Rectal smooth muscle tissue (tissue), 1 donor: ENCODE measurements around the gene SLC6A20.

Experiments
- H3K27ac ChIP-seq: one replicate; pipeline ENCODE4 v1.7.0; 2013; ENCODE audit warnings: low read depth, low read length, inconsistent platforms
- H3K27me3 ChIP-seq: one replicate; pipeline ENCODE4 v1.7.0; 2013; ENCODE audit warnings: low read length; ENCODE audit not compliant: control insufficient read depth, insufficient read depth
- H3K36me3 ChIP-seq: one replicate; pipeline ENCODE4 v1.7.0; 2013; ENCODE audit warnings: low read length; ENCODE audit not compliant: control insufficient read depth, insufficient read depth
- H3K4me1 ChIP-seq: one replicate; pipeline ENCODE4 v1.7.0; 2013; ENCODE audit warnings: low read length; ENCODE audit not compliant: control insufficient read depth, insufficient read depth
- H3K4me3 ChIP-seq: one replicate; pipeline ENCODE4 v1.7.0; 2013; ENCODE audit warnings: low read length
- H3K9ac ChIP-seq: one replicate; pipeline ENCODE4 v1.7.0; 2013; ENCODE audit warnings: low read length

SLC6A20 gene

DNA sequence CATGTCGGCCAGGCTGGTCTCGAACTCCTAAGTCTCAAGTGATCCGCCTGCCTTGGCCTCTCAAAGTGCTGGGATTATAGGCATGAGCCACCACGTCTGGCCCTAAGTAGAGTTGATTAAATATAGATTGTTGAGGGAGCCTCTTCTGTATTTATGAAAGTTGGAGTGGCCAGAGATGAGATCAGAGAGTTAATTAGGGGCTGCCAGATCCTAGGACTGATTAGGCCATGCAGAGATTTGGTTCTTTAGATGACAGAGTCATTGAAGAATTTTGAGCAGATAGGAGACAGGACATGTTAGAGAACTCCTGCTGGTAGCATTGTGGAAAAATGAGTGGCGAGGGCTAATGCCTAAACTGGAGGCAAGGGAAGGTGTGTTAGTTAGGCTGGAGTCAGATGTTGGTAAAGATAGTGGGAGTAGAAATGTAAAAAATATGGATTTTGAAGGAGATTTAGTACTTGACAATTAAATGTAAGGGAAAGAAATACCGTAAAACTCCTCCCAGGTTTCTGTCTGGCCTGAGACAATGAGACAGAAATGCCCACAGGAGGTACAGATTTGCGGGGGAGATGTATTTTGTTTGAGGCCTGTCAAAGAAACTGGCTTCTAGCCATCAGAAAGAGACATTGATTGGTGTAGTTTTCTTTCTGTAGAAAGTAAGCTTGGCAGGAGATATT is 83.8 kb downstream of the SLC6A20 start:
- no peak overlapping the region for H3K9ac ChIP-seq
- no peak overlapping the region for H3K27ac ChIP-seq
- H3K4me3 ChIP-seq: no peak overlapping the region
- peaks cover 7% of the 10 kb centered on the region for H3K36me3 ChIP-seq
- H3K27me3 ChIP-seq: no peaks in the 10 kb centered on the region
- H3K4me1 ChIP-seq: no peaks in the 10 kb centered on the region

DNA sequence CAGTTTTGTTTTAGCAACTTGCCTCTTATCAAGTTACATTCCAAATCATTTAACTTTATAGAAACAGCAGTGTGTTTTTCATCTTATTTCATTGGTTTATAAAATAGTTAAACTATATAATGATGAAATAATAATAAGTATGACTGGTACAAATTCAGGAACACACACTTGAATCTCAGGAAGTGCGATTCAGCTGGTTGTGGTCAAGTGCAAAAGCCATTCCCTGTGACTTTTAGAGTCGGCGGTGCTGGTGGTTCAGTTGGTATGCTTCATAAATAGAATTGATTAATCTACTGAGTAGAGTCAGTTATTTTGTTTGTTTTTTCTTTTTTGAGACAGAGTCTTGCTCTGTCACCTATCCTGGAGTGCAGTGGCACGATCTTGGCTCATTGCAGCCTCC is 84.4 kb downstream of the SLC6A20 start:
- Histone ChIP-seq H3K27ac (no peak overlapping the region), H3K4me3 (no peak overlapping the region), H3K9ac (no peak overlapping the region), H3K27me3 (no peaks in the 10 kb centered on the region), H3K4me1 (no peaks in the 10 kb centered on the region), H3K36me3 (peaks cover 10% of the 10 kb centered on the region)

DNA sequence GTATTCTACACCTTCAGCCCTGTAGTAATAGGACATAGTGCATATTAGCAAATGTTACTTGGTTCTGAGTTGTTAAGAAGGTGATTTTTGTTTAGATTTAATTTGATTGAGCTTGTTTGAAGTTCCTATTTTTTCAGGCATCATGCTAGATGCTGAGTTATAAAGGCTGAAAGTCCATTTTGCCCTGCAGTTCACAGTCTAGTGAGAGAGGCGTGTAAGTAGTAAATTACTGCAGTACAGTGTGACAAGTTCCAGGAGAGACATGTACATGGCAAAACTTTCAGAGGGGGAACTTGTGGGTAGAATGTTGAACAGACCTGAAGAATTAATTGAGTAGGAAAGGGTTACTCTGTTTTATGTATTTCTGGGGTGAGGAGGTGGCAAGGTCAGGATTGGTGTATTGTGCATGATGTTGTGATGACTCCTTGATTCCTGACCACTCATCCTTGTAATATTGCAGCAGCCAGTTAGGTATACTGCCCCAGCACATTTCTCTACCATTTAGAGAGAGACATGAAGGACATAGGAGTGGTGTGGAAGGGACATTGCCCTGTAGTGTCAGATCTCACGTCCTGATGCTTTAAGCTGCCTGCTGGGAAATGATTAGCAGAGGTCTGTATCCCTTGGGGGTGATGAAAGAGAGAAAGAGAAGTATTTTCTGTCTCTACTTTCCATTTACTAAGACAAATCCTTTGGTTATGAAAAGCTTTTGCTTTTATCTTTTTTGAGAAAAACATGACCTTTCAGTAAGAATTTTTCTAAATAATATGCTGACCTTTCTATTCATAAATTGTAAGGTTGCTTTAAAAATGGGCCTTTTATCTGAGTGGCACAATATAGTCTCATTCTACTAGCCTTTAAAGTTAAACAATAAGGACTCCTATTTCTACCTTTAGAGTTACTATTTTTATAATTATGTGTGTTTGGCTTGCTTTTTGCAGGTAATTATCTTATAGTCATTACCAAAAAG is 90.2 kb downstream of the SLC6A20 start:
- peaks cover 10% of the 10 kb centered on the region for H3K36me3 ChIP-seq

More for the DNA sequence above, 90.2 kb downstream of the SLC6A20 start:
- Histone ChIP-seq H3K27me3 (no peaks in the 10 kb centered on the region), H3K27ac (no peak overlapping the region), H3K4me3 (no peak overlapping the region), H3K9ac (no peak overlapping the region), H3K4me1 (no peaks in the 10 kb centered on the region)
